ENCODE data around the gene THSD7B. TPM values are rescaled to one million over a fixed set of nuclear protein-coding genes. Genes with fewer than 3 reads are reported as not detected.

Gene THSD7B
- total RNA-seq, 4 donors from 2014 or later = 0.27 TPM; not detected in 3

GRCh38 chr2:137508739-137509384 is 743.5 kb downstream of the THSD7B start:
- WGBS, 2 donors (ENCODE audit: low coverage in 1 of 2) = 30 to 67% methylated on average over 1 to 5 of the region's 5 CpGs
- intact Hi-C loops (cut with DNase I; ENCODE audit: low total_unique reads) = no loop called here
- Histone ChIP-seq H3K4me1 (peaks cover 0 to 9% (median 0%) of the 10 kb centered on the region in 4 donors), H3K27me3 (no peaks in the 10 kb centered on the region), H3K4me3 (no peak overlapping the region), H3K27ac (no peak overlapping the region), H3K9me3 (no peaks in the 10 kb centered on the region), H3K36me3 (no peaks in the 10 kb centered on the region)
- no peak for DNase-seq
- TF ChIP-seq EP300 (IDR thresholded peaks at IDR 0.05; ENCODE audit: low read depth) = no peak
- TF ChIP-seq POLR2AphosphoS5 (IDR thresholded peaks at IDR 0.05) = no peak
- TF ChIP-seq POLR2A (IDR thresholded peaks at IDR 0.05) = no peak
- TF ChIP-seq CTCF (IDR thresholded peaks at IDR 0.05) = no peak
- in situ Hi-C loops (cut with MboI; ENCODE audit: low pct_ligation_motif_present in 1 of 4, low pct_unique_long_range_greater_than_20kb in 1 of 4, low sequenced_read_pairs in 3 of 4) = no loop called here

- H3K36me3 ChIP-seq = no peaks in the 10 kb centered on the region
- no peaks in the 10 kb centered on the region for H3K27me3 ChIP-seq
- no peaks in the 10 kb centered on the region for H3K9me3 ChIP-seq
- DNase-seq = no peak
- intact Hi-C loops (cut with DNase I; ENCODE audit: low total_unique reads) = no loop called here
- peaks cover 0 to 9% (median 0%) of the 10 kb centered on the region in 4 donors for H3K4me1 ChIP-seq
- no peak overlapping the region for H3K4me3 ChIP-seq
- H3K27ac ChIP-seq = no peak overlapping the region
- in situ Hi-C loops (cut with MboI; ENCODE audit: low pct_ligation_motif_present in 1 of 4, low pct_unique_long_range_greater_than_20kb in 1 of 4, low sequenced_read_pairs in 3 of 4) = no loop called here
- WGBS, 2 donors (ENCODE audit: low coverage in 1 of 2) = 83 to 88% methylated on average over 1 of the region's 1 CpG
- TF ChIP-seq POLR2A (IDR thresholded peaks at IDR 0.05) = no peak
- no peak for TF ChIP-seq EP300 (IDR thresholded peaks at IDR 0.05; ENCODE audit: low read depth)
- TF ChIP-seq CTCF (IDR thresholded peaks at IDR 0.05) = no peak
- no peak for TF ChIP-seq POLR2AphosphoS5 (IDR thresholded peaks at IDR 0.05)
Observed at GRCh38 chr2:137511526-137511925, 746.2 kb downstream of the THSD7B start.

- TF ChIP-seq POLR2A (IDR thresholded peaks at IDR 0.05) (no peak), POLR2AphosphoS5 (IDR thresholded peaks at IDR 0.05) (no peak), EP300 (IDR thresholded peaks at IDR 0.05; ENCODE audit: low read depth) (no peak), CTCF (IDR thresholded peaks at IDR 0.05) (no peak)
- no peaks in the 10 kb centered on the region for H3K9me3 ChIP-seq
- H3K27me3 ChIP-seq = no peaks in the 10 kb centered on the region
- no peaks in the 10 kb centered on the region for H3K4me1 ChIP-seq
- no peak for DNase-seq
- 58 to 76% methylated on average over 2 of the region's 2 CpGs for WGBS, 2 donors (ENCODE audit: low coverage in 1 of 2)
- H3K27ac ChIP-seq = no peak overlapping the region
- intact Hi-C loops (cut with DNase I; ENCODE audit: low total_unique reads) (no loop called here), in situ Hi-C loops (cut with MboI; ENCODE audit: low pct_ligation_motif_present in 1 of 4, low pct_unique_long_range_greater_than_20kb in 1 of 4, low sequenced_read_pairs in 3 of 4) (no loop called here)
- no peak overlapping the region for H3K4me3 ChIP-seq
- H3K36me3 ChIP-seq = no peaks in the 10 kb centered on the region
Observed at GRCh38 chr2:137521653-137522619, 756.6 kb downstream of the THSD7B start.

- H3K4me1 ChIP-seq = no peaks in the 10 kb centered on the region
- in situ Hi-C loops (cut with MboI; ENCODE audit: low pct_ligation_motif_present in 1 of 4, low pct_unique_long_range_greater_than_20kb in 1 of 4, low sequenced_read_pairs in 3 of 4) (no loop called here), intact Hi-C loops (cut with DNase I; ENCODE audit: low total_unique reads) (no loop called here)
- H3K9me3 ChIP-seq = no peaks in the 10 kb centered on the region
- no peak overlapping the region for H3K4me3 ChIP-seq
- WGBS, 2 donors (ENCODE audit: low coverage in 1 of 2) = 38 to 40% methylated on average over 1 of the region's 1 CpG
- DNase-seq = no peak
- TF ChIP-seq EP300 (IDR thresholded peaks at IDR 0.05; ENCODE audit: low read depth) (no peak), POLR2AphosphoS5 (IDR thresholded peaks at IDR 0.05) (no peak), POLR2A (IDR thresholded peaks at IDR 0.05) (no peak), CTCF (IDR thresholded peaks at IDR 0.05) (no peak)
- H3K27me3 ChIP-seq = no peaks in the 10 kb centered on the region
- no peaks in the 10 kb centered on the region for H3K36me3 ChIP-seq
- H3K27ac ChIP-seq = no peak overlapping the region
Observed at GRCh38 chr2:137522620-137523011, 757.3 kb downstream of the THSD7B start.
